Liver (tissue), 9 donors: ENCODE measurements around the gene AFAP1L2. TPM values are rescaled to one million over a fixed set of nuclear protein-coding genes. Genes with fewer than 3 reads are reported as not detected.

Experiments
- DNase-seq: peaks from one replicate; pipeline ENCODE4 v3.0.0-alpha.2; 2017; ENCODE audit warnings: low spot score
- H3K27ac ChIP-seq, 2 donors: one replicate each; pipeline ENCODE4 v1.7.0; 2013; ENCODE audit warnings: inconsistent platforms in 2 of 2, low read length in 2 of 2, control low read depth in 1 of 2, low read depth in 1 of 2, mild to moderate bottlenecking in 1 of 2
- H3K27me3 ChIP-seq, 4 donors: one replicate each; pipeline versions ENCODE4 v1.6.1 to v1.7.0; 2013; ENCODE audit warnings: low read length in 3 of 4, inconsistent platforms in 1 of 4, mild to moderate bottlenecking in 1 of 4, moderate library complexity in 1 of 4; ENCODE audit not compliant: control insufficient read depth in 4 of 4, insufficient read depth in 4 of 4
- H3K36me3 ChIP-seq, 4 donors: one replicate each; pipeline versions ENCODE4 v1.6.1 to v1.7.0; 2013; ENCODE audit warnings: low read length in 3 of 4, mild to moderate bottlenecking in 3 of 4, low read depth in 1 of 4, moderate library complexity in 1 of 4; ENCODE audit not compliant: control insufficient read depth in 4 of 4, insufficient read depth in 3 of 4
- H3K4me1 ChIP-seq, 4 donors: one replicate each; pipeline versions ENCODE4 v1.6.1 to v1.7.0; 2013; ENCODE audit warnings: low read length in 3 of 4, mild to moderate bottlenecking in 3 of 4, moderate library complexity in 1 of 4; ENCODE audit not compliant: control insufficient read depth in 4 of 4, insufficient read depth in 4 of 4
- H3K4me3 ChIP-seq, 3 donors: one replicate each; pipeline versions ENCODE4 v1.6.1 to v1.7.0; 2013; ENCODE audit warnings: low read length in 3 of 3, control low read depth in 1 of 3, low read depth in 1 of 3, mild to moderate bottlenecking in 1 of 3
- H3K9ac ChIP-seq, 2 donors: one replicate each; pipeline ENCODE4 v1.7.0; 2013; ENCODE audit warnings: low read length in 2 of 2, mild to moderate bottlenecking in 2 of 2, moderate library complexity in 2 of 2, control low read depth in 1 of 2, low read depth in 1 of 2
- H3K9me3 ChIP-seq, 4 donors: one replicate each; pipeline versions ENCODE4 v1.6.1 to v1.7.0; 2013; ENCODE audit warnings: low read length in 3 of 4; ENCODE audit not compliant: control insufficient read depth in 4 of 4
- ATF3 ChIP-seq: IDR thresholded peaks from 2 replicates; pipeline ENCODE4 v1.6.1; 2016; ENCODE audit warnings: antibody characterized with exemption
- CTCF ChIP-seq: fragments of 150-350 bp; IDR thresholded peaks from 2 replicates; pipeline ENCODE4 v1.5.1; 2017; ENCODE audit warnings: improper control_type of control experiment, low read depth, low read length; ENCODE audit not compliant: missing input control
- EGR1 ChIP-seq, 2 donors: IDR thresholded peaks; 2 replicates each; pipeline ENCODE4 v1.6.1; 2016 to 2018; ENCODE audit warnings: antibody characterized with exemption in 2 of 2, low read depth in 2 of 2
- FOXA1 ChIP-seq: IDR thresholded peaks from 2 replicates; pipeline ENCODE4 v1.6.1; 2016; ENCODE audit warnings: antibody characterized with exemption
- FOXA2 ChIP-seq: IDR thresholded peaks from 2 replicates; pipeline ENCODE4 v1.6.1; 2016; ENCODE audit warnings: antibody characterized with exemption
- GABPA ChIP-seq, 2 donors: IDR thresholded peaks in 1 of 2; conservative IDR thresholded peaks in 1 of 2; 2 replicates each; pipeline ENCODE4 v1.6.1; 2016; ENCODE audit warnings: antibody characterized with exemption in 2 of 2, mild to moderate bottlenecking in 1 of 2, moderate library complexity in 1 of 2
- HNF4A ChIP-seq, 2 donors: conservative IDR thresholded peaks; 2 replicates each; pipeline ENCODE4 v1.6.1; 2016; ENCODE audit warnings: antibody characterized with exemption in 2 of 2, mild to moderate bottlenecking in 2 of 2
- HNF4G ChIP-seq: IDR thresholded peaks from 2 replicates; pipeline ENCODE4 v1.6.1; 2016; ENCODE audit warnings: antibody characterized with exemption
- JUND ChIP-seq, 2 donors: IDR thresholded peaks; 2 replicates each; pipeline ENCODE4 v1.6.1; 2016; ENCODE audit warnings: antibody characterized with exemption in 2 of 2
- MAX ChIP-seq: IDR thresholded peaks from 2 replicates; pipeline ENCODE4 v1.6.1; 2016; ENCODE audit warnings: antibody characterized with exemption
- NR2F2 ChIP-seq: IDR thresholded peaks from 2 replicates; pipeline ENCODE4 v1.6.1; 2016; ENCODE audit warnings: antibody characterized with exemption
- RAD21 ChIP-seq, 2 donors: IDR thresholded peaks; 2 replicates each; pipeline ENCODE4 v1.6.1; 2016; ENCODE audit warnings: antibody characterized with exemption in 2 of 2, mild to moderate bottlenecking in 2 of 2
- REST ChIP-seq: IDR thresholded peaks from 2 replicates; pipeline ENCODE4 v1.6.1; 2016; ENCODE audit warnings: antibody characterized with exemption, mild to moderate bottlenecking
- RXRA ChIP-seq, 2 donors: IDR thresholded peaks; 2 replicates each; pipeline ENCODE4 v1.6.1; 2017 to 2018; ENCODE audit warnings: antibody characterized with exemption in 2 of 2, mild to moderate bottlenecking in 1 of 2
- SP1 ChIP-seq: IDR thresholded peaks from 2 replicates; pipeline ENCODE4 v1.6.1; 2018; ENCODE audit warnings: antibody characterized with exemption, mild to moderate bottlenecking
- TAF1 ChIP-seq: conservative IDR thresholded peaks from 2 replicates; pipeline ENCODE4 v1.6.1; 2016; ENCODE audit warnings: antibody characterized with exemption, mild to moderate bottlenecking
- YY1 ChIP-seq: IDR thresholded peaks from 2 replicates; pipeline ENCODE4 v1.6.1; 2016; ENCODE audit warnings: antibody characterized with exemption, mild to moderate bottlenecking
- ZBTB33 ChIP-seq: IDR thresholded peaks from 2 replicates; pipeline ENCODE4 v1.6.1; 2016; ENCODE audit warnings: antibody characterized with exemption
- WGBS: extraction: QIAGEN DNeasy Blood & Tissue Kit; methylation state at CpG from one replicate; pipeline ENCODE4 v1.1.7; 2013; 5-methylcytosine and 5-hydroxymethylcytosine counted together
- polyA plus RNA-seq, 2 donors: library from polyadenylated mRNA; stranded (reverse) in 1 of 2; unstranded in 1 of 2; fragments of 200-250 nt in 1 of 2; fragments of >200 nt in 1 of 2; fragmentation: Nextera tagmentation in 1 of 2; extraction: Ambion mirVana in 1 of 2; gene quantifications; one replicate each; pipeline versions ENCODE4 v1.2.1 to v1.2.3, GENCODE V29; 2013 to 2015
- total RNA-seq, 2 donors: library from RNA; depleted of rRNA; stranded (reverse); fragments of >200 nt; gene quantifications; one replicate each; pipeline ENCODE4 v1.2.3, GENCODE V29; 2014
- donor health status: healthy.
- donor health status: healthy.
- donor health status: healthy.
- donor health status: healthy.
- donor health status: healthy.

The AFAP1L2 gene
- total and polyA plus RNA-seq, 4 donors = 0.53 to 1.8 (median 1.3) TPM

GRCh38 chr10:114395366-114396022 lies 8.8 kb downstream of the AFAP1L2 start:
- Histone ChIP-seq H3K27me3 (peaks cover 0 to 15% (median 0%) of the 10 kb centered on the region in 4 donors), H3K9me3 (no peaks in the 10 kb centered on the region), H3K27ac (no peak overlapping the region), H3K4me3 (no peak overlapping the region), H3K36me3 (no peaks in the 10 kb centered on the region), H3K9ac (no peak overlapping the region), H3K4me1 (peaks cover 0 to 5% (median 0%) of the 10 kb centered on the region in 4 donors)
- TF ChIP-seq RXRA (IDR thresholded peaks at IDR 0.05) (no peak), FOXA1 (no peak), MAX (no peak), NR2F2 (no peak), TAF1 (no peak), HNF4G (no peak), JUND (IDR thresholded peaks at IDR 0.05) (no peak), ZBTB33 (no peak), REST (no peak), SP1 (no peak), RAD21 (IDR thresholded peaks at IDR 0.05) (no peak), FOXA2 (no peak), CTCF (no peak), ATF3 (no peak), HNF4A (conservative IDR thresholded peaks at IDR 0.05) (no peak), YY1 (no peak), EGR1 (IDR thresholded peaks at IDR 0.05; ENCODE audit: low read depth in 2 of 2) (no peak), GABPA (IDR thresholded peaks at IDR 0.05 in 1 of 2, conservative IDR thresholded peaks at IDR 0.05 in 1 of 2) (no peak)
- 79% methylated on average over 6 of the region's 6 CpGs for WGBS
- no peak for DNase-seq
